MM.1S (cell line): Measurements from ENCODE around the gene SLC22A15.

ENCODE experiments used
- DNase-seq: peaks from one replicate; pipeline ENCODE4 v3.0.0-alpha.2; 2015
- H2AFZ ChIP-seq: fragments of 300-600 bp; sonication (generic); 2 replicates; pipeline ENCODE4 v1.6.0; 2016; ENCODE audit warnings: antibody characterized with exemption, low read length
- H3F3A ChIP-seq: fragments of 300-600 bp; sonication (generic); 2 replicates; pipeline ENCODE4 v1.6.1; 2016; ENCODE audit warnings: mild to moderate bottlenecking, antibody characterized with exemption, low read length, moderate library complexity, mixed read lengths; ENCODE audit not compliant: insufficient read depth
- H3K27ac ChIP-seq: fragments of 300-600 bp; sonication (generic); 2 replicates; pipeline ENCODE4 v1.5.1; 2016; ENCODE audit warnings: mild to moderate bottlenecking, low read length
- H3K27me3 ChIP-seq: fragments of 300-600 bp; sonication (generic); replicated peaks from 2 replicates; pipeline ENCODE4 v1.6.0; 2016; ENCODE audit warnings: low read length; ENCODE audit not compliant: insufficient read depth
- H3K36me3 ChIP-seq: fragments of 300-600 bp; sonication (generic); replicated peaks from 2 replicates; pipeline ENCODE4 v1.6.1; 2016; ENCODE audit warnings: mild to moderate bottlenecking, low read length, mixed read lengths; ENCODE audit not compliant: insufficient read depth
- H3K4me1 ChIP-seq: fragments of 300-600 bp; sonication (generic); 2 replicates; pipeline ENCODE4 v1.6.1; 2016; ENCODE audit warnings: low read length, mixed read lengths
- H3K4me2 ChIP-seq: fragments of 300-600 bp; sonication (generic); 2 replicates; pipeline ENCODE4 v1.6.0; 2016; ENCODE audit warnings: low read depth, low read length
- H3K4me3 ChIP-seq: fragments of 300-600 bp; sonication (generic); 2 replicates; pipeline ENCODE4 v1.5.1; 2016; ENCODE audit warnings: low read length, mixed read lengths
- H3K79me2 ChIP-seq: fragments of 300-600 bp; sonication (generic); 2 replicates; pipeline ENCODE4 v1.6.1; 2016; ENCODE audit warnings: mixed run types, low read length, mixed read lengths
- H3K9ac ChIP-seq: fragments of 300-600 bp; sonication (generic); 2 replicates; pipeline ENCODE4 v1.6.1; 2016; ENCODE audit warnings: low read length, mixed read lengths
- H3K9me2 ChIP-seq: fragments of 300-600 bp; sonication (generic); replicated peaks from 2 replicates; pipeline ENCODE4 v1.6.1; 2016; ENCODE audit warnings: mild to moderate bottlenecking, low read length, mixed read lengths; ENCODE audit not compliant: insufficient read depth
- H3K9me3 ChIP-seq: fragments of 300-600 bp; sonication (generic); replicated peaks from 2 replicates; pipeline ENCODE4 v1.6.1; 2016; ENCODE audit warnings: mild to moderate bottlenecking, low read length, mixed read lengths; ENCODE audit not compliant: insufficient read depth
- H4K20me1 ChIP-seq: fragments of 300-600 bp; sonication (generic); 2 replicates; pipeline ENCODE4 v1.6.1; 2016; ENCODE audit warnings: mild to moderate bottlenecking, low read length, moderate library complexity, mixed read lengths; ENCODE audit not compliant: insufficient read depth
- EZH2 ChIP-seq: fragments of 300-600 bp; sonication (generic); optimal IDR thresholded peaks from 2 replicates; pipeline ENCODE3; 2017; ENCODE audit warnings: low read depth, mild to moderate bottlenecking, antibody characterized with exemption, low read length, mixed read lengths
- EZH2phosphoT487 ChIP-seq: fragments of 300-600 bp; sonication (generic); IDR thresholded peaks from 2 replicates; pipeline ENCODE4 v1.6.1; 2018; ENCODE audit warnings: antibody characterized with exemption, low read length
- TF ChIP-seq, protein P1 (sequence below): fragments of 300-600 bp; sonication (generic); IDR thresholded peaks from 2 replicates; pipeline ENCODE4 v1.5.1; 2016; ENCODE audit warnings: antibody characterized with exemption, low read length, mixed read lengths

SLC22A15 gene

DNA sequence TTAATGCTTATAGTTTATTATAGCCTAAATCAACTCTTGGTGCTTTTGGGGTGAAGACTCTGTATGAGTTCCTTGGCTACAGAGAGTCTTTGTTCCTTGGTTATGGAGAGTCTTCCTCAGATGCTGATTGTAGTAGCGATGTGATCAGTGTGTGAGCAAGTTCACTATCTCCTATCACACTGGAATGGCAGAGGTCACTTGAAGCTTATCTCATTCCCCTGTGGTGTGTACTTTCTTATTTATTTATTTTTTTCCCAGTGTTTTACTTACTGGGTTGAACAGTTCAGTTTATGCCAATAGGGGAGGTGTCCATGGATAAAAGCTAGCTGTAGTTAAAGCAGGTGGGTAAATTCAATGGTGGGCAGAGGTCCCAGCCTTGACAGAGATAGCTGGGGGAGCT lies 114.8 kb downstream of the SLC22A15 start:
- Histone ChIP-seq H3K9me3 (no peaks in the 10 kb centered on the region), H4K20me1 (no peaks in the 10 kb centered on the region), H2AFZ (no peak overlapping the region), H3K4me2 (no peak overlapping the region), H3K9me2 (no peaks in the 10 kb centered on the region), H3K79me2 (no peaks in the 10 kb centered on the region), H3K9ac (no peak overlapping the region), H3K36me3 (no peaks in the 10 kb centered on the region), H3K27ac (no peak overlapping the region), H3K4me1 (no peaks in the 10 kb centered on the region), H3F3A (no peaks in the 10 kb centered on the region), H3K4me3 (no peak overlapping the region), H3K27me3 (no peaks in the 10 kb centered on the region)
- TF ChIP-seq EZH2phosphoT487 = no peak
- TF ChIP-seq, protein P1, sequence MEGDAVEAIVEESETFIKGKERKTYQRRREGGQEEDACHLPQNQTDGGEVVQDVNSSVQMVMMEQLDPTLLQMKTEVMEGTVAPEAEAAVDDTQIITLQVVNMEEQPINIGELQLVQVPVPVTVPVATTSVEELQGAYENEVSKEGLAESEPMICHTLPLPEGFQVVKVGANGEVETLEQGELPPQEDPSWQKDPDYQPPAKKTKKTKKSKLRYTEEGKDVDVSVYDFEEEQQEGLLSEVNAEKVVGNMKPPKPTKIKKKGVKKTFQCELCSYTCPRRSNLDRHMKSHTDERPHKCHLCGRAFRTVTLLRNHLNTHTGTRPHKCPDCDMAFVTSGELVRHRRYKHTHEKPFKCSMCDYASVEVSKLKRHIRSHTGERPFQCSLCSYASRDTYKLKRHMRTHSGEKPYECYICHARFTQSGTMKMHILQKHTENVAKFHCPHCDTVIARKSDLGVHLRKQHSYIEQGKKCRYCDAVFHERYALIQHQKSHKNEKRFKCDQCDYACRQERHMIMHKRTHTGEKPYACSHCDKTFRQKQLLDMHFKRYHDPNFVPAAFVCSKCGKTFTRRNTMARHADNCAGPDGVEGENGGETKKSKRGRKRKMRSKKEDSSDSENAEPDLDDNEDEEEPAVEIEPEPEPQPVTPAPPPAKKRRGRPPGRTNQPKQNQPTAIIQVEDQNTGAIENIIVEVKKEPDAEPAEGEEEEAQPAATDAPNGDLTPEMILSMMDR = no peak
- TF ChIP-seq EZH2 = no peak
- DNase-seq = no peak

DNA sequence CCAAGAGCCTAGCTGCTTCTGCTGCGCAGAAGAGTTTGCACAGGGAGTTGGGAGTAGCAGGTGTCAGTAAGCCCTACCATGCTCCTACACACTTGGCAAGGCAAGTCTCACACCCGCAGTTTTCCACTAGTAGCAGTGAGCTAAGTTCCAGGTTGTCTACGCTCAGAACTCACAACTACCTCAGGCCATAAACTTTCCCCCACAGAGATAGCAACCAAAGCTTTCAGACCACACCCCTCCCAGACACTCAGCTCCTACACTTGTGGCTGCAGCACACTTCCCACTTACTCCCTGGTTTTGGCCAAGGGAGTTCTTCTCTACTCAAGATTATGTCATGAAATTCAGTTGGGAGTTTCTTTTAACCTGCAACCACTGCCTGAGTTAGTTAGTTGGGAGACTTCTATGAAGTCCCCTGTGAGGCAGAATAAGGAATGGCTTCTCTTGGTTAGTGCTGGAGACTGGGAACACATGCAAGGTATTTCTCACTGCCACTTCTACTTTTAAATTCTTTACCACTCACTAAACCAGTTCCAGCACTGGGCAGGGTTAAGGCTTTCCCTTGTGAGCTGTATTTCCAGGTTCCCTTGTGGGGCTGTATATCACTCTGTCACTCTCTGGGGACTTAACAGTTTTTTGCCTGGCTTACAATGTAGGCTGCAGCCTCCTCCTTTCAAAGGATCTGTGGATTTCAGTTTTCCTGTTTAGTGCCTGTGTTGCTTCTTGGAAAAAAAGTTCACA lies 116.6 kb downstream of the SLC22A15 start:
- no peak overlapping the region for H2AFZ ChIP-seq
- H3K4me3 ChIP-seq = no peak overlapping the region
- DNase-seq = no peak
- no peaks in the 10 kb centered on the region for H4K20me1 ChIP-seq
- TF ChIP-seq, protein P1 = no peak
- no peak for TF ChIP-seq EZH2phosphoT487
- TF ChIP-seq EZH2 = no peak
- H3K9ac ChIP-seq = no peak overlapping the region
- H3K9me3 ChIP-seq = no peaks in the 10 kb centered on the region
- no peaks in the 10 kb centered on the region for H3K4me1 ChIP-seq
- H3K9me2 ChIP-seq = no peaks in the 10 kb centered on the region
- H3K27ac ChIP-seq = no peak overlapping the region
- no peaks in the 10 kb centered on the region for H3K27me3 ChIP-seq
- no peaks in the 10 kb centered on the region for H3K36me3 ChIP-seq
- H3K4me2 ChIP-seq = no peak overlapping the region
- no peaks in the 10 kb centered on the region for H3K79me2 ChIP-seq
- H3F3A ChIP-seq = no peaks in the 10 kb centered on the region

DNA sequence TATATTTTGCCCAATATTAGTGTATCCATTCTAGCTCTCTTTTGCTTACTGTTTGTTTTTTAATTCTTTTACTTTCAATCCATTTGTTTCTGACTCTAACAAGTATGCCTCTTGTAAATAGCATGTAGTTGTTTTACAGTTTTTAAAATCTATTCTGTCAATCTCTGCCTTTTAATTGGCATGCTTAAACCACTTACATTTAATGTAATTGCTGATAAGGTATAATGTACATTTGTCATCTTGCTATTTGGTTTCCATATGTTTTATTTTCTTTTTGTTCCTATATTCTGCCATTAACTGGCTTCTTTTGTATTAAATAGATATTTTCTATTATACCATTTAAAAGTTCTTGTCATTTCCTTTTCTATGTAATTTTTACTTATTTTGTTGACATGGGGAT lies 118.7 kb downstream of the SLC22A15 start:
- Histone ChIP-seq H3K4me3 (no peak overlapping the region), H3K36me3 (no peaks in the 10 kb centered on the region), H4K20me1 (no peaks in the 10 kb centered on the region), H3K27me3 (no peaks in the 10 kb centered on the region), H3F3A (no peaks in the 10 kb centered on the region), H3K4me1 (no peaks in the 10 kb centered on the region), H3K4me2 (no peak overlapping the region), H3K79me2 (no peaks in the 10 kb centered on the region), H2AFZ (no peak overlapping the region), H3K27ac (no peak overlapping the region), H3K9me2 (no peaks in the 10 kb centered on the region), H3K9me3 (no peaks in the 10 kb centered on the region), H3K9ac (no peak overlapping the region)
- DNase-seq = no peak
- TF ChIP-seq, protein P1 = no peak
- TF ChIP-seq EZH2phosphoT487 (no peak), EZH2 (no peak)
